HEK293T (cell line): ENCODE measurements around the gene KCNK15.

Experiments used
- ARNT ChIP-seq: fragments of 450-650 bp; IDR thresholded peaks from 2 replicates; pipeline ENCODE4 v1.6.1; 2017; ENCODE audit warnings: mild to moderate bottlenecking
- BHLHE40 ChIP-seq: fragments of 450-650 bp; IDR thresholded peaks from 2 replicates; pipeline ENCODE4 v1.6.1; 2016; ENCODE audit warnings: mild to moderate bottlenecking, moderate library complexity, borderline replicate concordance
- ELF4 ChIP-seq: fragments of 450-650 bp; IDR thresholded peaks from 2 replicates; pipeline ENCODE4 v1.6.1; 2017; ENCODE audit warnings: antibody characterized with exemption
- FOXK2 ChIP-seq: fragments of 450-650 bp; IDR thresholded peaks from 2 replicates; pipeline ENCODE4 v1.6.1; 2016; ENCODE audit warnings: mild to moderate bottlenecking
- FOXM1 ChIP-seq: fragments of 450-650 bp; IDR thresholded peaks from 2 replicates; pipeline ENCODE4 v1.6.1; 2017; ENCODE audit warnings: mild to moderate bottlenecking, borderline replicate concordance
- HDGF ChIP-seq: fragments of 450-650 bp; IDR thresholded peaks from 2 replicates; pipeline ENCODE4 v1.6.1; 2017; ENCODE audit warnings: antibody characterized with exemption, borderline replicate concordance
- L3MBTL2 ChIP-seq: fragments of 450-650 bp; conservative IDR thresholded peaks from 2 replicates; pipeline ENCODE4 v1.6.1; 2016; ENCODE audit warnings: mild to moderate bottlenecking
- NFRKB ChIP-seq: fragments of 450-650 bp; IDR thresholded peaks from 2 replicates; pipeline ENCODE4 v1.6.1; 2016; ENCODE audit warnings: mild to moderate bottlenecking, moderate library complexity
- SP1 ChIP-seq: fragments of 450-650 bp; IDR thresholded peaks from 2 replicates; pipeline ENCODE4 v1.6.1; 2017
- SUZ12 ChIP-seq: fragments of 450-650 bp; IDR thresholded peaks from 2 replicates; pipeline ENCODE4 v1.6.1; 2016; ENCODE audit warnings: mild to moderate bottlenecking
- TARDBP ChIP-seq: fragments of 450-650 bp; IDR thresholded peaks from 2 replicates; pipeline ENCODE4 v1.6.1; 2016
- ZNF384 ChIP-seq: fragments of 450-650 bp; IDR thresholded peaks from 2 replicates; pipeline ENCODE4 v1.6.1; 2016
- TF ChIP-seq, protein P1 (sequence below): fragments of 450-650 bp; IDR thresholded peaks from 2 replicates; pipeline ENCODE4 v1.6.1; 2016

DNA sequence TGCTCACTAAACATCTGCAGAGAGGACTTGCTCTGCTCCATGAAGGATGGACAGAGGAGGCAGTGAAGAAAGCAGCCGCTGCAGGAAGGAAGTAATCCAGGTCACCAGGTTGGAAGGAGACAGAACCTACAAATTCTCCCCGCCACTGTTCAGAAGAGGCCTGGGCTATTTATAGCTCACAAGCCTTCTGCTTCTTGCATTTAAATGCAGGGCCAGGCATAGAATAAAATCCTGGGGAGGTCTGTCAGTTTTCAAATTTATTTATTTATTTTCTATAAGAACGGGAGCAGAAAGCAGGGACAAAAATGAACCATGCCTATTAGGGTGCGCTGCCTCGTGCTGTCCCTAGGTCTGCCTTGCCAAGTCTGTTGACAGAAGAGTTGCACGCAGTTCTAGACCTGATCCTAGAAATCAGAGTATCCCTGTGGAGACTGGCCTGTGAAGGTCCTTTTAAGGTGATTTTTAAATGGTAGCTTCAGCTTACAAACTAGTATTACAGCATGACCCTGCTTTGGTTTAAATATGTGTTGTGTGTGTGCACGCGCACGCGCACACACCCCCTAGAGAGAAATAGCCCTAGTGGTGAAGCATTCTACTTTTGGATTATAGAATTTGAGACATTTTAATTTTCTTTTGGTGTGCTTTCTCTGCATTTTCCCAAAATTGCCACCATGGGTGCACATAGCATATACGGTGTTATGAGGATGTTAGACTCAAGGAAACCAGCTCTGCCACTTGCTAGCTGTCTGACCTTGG, 45.2 kb downstream of the KCNK15 start:
- TF ChIP-seq SP1 (no peak), ARNT (no peak), HDGF (no peak), FOXK2 (no peak), FOXM1 (no peak), ELF4 (no peak), BHLHE40 (no peak), L3MBTL2 (no peak), ZNF384 (no peak), SUZ12 (no peak), TARDBP (no peak), NFRKB (no peak)
- TF ChIP-seq, protein P1, sequence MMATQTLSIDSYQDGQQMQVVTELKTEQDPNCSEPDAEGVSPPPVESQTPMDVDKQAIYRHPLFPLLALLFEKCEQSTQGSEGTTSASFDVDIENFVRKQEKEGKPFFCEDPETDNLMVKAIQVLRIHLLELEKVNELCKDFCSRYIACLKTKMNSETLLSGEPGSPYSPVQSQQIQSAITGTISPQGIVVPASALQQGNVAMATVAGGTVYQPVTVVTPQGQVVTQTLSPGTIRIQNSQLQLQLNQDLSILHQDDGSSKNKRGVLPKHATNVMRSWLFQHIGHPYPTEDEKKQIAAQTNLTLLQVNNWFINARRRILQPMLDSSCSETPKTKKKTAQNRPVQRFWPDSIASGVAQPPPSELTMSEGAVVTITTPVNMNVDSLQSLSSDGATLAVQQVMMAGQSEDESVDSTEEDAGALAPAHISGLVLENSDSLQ: no peak
